ENCODE results near the gene GALNT9.
"Not testable (repeated sequence)": the region's sequence is repeated elsewhere in the genome, so short reads cannot be mapped to it uniquely, and the experiment has no call there.

Gene GALNT9

GRCh38 chr12:132358241-132359225 lies 29.1 kb upstream of the GALNT9 start:
- DNase-seq = not testable (repeated sequence)

- no peak for DNase-seq
Measured at GRCh38 chr12:132357623-132358186, 28.3 kb upstream of the GALNT9 start.

GRCh38 chr12:132356691-132357622 lies 27.6 kb upstream of the GALNT9 start:
- DNase-seq = no peak

GRCh38 chr12:132355742-132356681 lies 26.6 kb upstream of the GALNT9 start:
- DNase-seq = no peak

GRCh38 chr12:132354982-132355680 lies 25.7 kb upstream of the GALNT9 start:
- DNase-seq = no peak

- DNase-seq = no peak
Measured at GRCh38 chr12:132354211-132354981, 25.0 kb upstream of the GALNT9 start.

- no peak for DNase-seq
Measured at GRCh38 chr12:132353811-132354210, 24.4 kb upstream of the GALNT9 start.

- DNase-seq = no peak
Measured at GRCh38 chr12:132352896-132353800, 23.8 kb upstream of the GALNT9 start.

- DNase-seq = no peak
Measured at GRCh38 chr12:132351751-132352495, 22.5 kb upstream of the GALNT9 start.

- DNase-seq = no peak
Measured at GRCh38 chr12:132349501-132350131, 20.2 kb upstream of the GALNT9 start.

- no peak for DNase-seq
Measured at GRCh38 chr12:132348176-132348575, 18.8 kb upstream of the GALNT9 start.

GRCh38 chr12:132347176-132347855 lies 17.9 kb upstream of the GALNT9 start:
- DNase-seq = no peak

GRCh38 chr12:132346471-132347175 lies 17.2 kb upstream of the GALNT9 start:
- no peak for DNase-seq

GRCh38 chr12:132345561-132346200 lies 16.3 kb upstream of the GALNT9 start:
- no peak for DNase-seq

GRCh38 chr12:132345126-132345525 lies 15.7 kb upstream of the GALNT9 start:
- DNase-seq = no peak

GRCh38 chr12:132344601-132345000 lies 15.2 kb upstream of the GALNT9 start:
- DNase-seq = no peak

Data from activated T-cell treated with anti-CD3 and anti-CD28 coated beads for 4 hours (primary cell).